ENCODE data around the gene NF2. TPM values are rescaled to one million over a fixed set of nuclear protein-coding genes. Genes with fewer than 3 reads are reported as not detected.
A peak's percentile ranks its signal among the peaks of the same experiment; 100 is the strongest.

The NF2 gene
- total and polyA plus RNA-seq, 8 donors = 5.8 to 37.6 (median 18.3) TPM

DNA sequence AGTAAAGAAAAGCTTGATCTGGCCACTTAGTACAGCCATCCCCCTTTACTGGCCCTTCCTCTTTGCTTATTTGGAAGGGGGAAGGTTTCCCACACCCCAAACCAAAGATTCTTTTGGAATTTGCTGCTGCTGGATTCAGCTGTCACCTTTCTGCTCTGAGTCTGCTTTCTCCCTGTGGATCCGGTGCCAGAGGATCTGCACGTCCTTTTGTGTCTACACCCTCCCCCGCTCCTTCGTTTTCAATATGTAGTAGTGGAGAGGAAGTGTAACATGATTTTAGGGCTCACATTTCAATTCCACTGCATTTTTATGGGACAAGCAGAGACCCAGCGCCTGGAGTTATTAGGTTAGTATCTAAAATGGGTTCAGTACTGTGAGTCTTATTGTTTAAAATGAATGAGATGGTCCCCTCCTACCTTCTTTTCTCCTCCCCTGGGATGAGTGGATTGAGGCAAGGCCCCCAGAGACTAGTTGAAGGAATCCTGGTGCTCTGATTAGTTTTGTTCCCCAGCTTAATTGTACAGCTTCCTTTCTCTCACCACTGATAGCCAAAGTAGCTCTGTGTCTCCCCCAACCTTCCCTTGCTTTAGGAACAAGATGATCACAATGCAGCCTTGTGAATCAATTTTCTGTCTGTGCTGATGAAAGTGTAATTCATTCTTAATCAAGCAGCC lies 85.9 kb downstream of the NF2 start:
- H3K27me3 ChIP-seq = no peaks in the 10 kb centered on the region
- peaks cover 0 to 9% (median 0%) of the 10 kb centered on the region in 4 donors for H3K4me1 ChIP-seq
- no peaks in the 10 kb centered on the region for H3K9me3 ChIP-seq
- no peak overlapping the region for H3K4me3 ChIP-seq
- H3K27ac ChIP-seq = no peak overlapping the region
- intact Hi-C loops (cut with DNase I; ENCODE audit: low total_unique reads) = no loop called here
- peaks cover 11 to 80% (median 77%) of the 10 kb centered on the region in 4 donors for H3K36me3 ChIP-seq
- DNase-seq = no peak
- TF ChIP-seq POLR2AphosphoS5 (IDR thresholded peaks at IDR 0.05) = no peak
- no peak for TF ChIP-seq EP300 (IDR thresholded peaks at IDR 0.05)
- TF ChIP-seq CTCF (IDR thresholded peaks at IDR 0.05) = no peak
- TF ChIP-seq POLR2A (IDR thresholded peaks at IDR 0.05) = no peak
- 75 to 91% (median 85%) methylated on average over 5 of the region's 5 CpGs for WGBS, 5 donors

DNA sequence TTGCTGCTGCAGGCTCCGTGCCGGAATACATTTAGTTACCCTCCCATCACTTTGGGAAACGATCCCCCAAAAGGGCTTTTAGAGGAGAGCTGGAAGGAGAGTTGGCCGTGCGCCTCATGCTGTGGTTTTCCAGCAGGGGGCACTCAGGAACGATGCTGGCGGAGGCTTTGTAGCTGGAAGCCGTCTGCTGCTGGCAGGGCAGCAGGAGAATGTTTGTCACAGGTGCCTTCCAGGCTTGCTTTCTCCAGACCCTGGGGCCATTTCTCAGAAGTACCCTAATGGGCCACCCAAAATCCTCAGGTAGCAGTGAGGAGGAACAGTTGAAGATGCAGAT lies 86.4 kb downstream of the NF2 start:
- Histone ChIP-seq H3K36me3 (peaks cover 12 to 80% (median 77%) of the 10 kb centered on the region in 4 donors), H3K27me3 (no peaks in the 10 kb centered on the region), H3K4me1 (peaks cover 0 to 9% (median 0%) of the 10 kb centered on the region in 4 donors), H3K4me3 (no peak overlapping the region), H3K27ac (no peak overlapping the region), H3K9me3 (no peaks in the 10 kb centered on the region)
- DNase-seq = peak; percentile 75 to 87
- intact Hi-C loops (cut with DNase I; ENCODE audit: low total_unique reads) = no loop called here
- WGBS, 5 donors = 22 to 48% (median 32%) methylated on average over 6 to 8 of the region's 8 CpGs
- TF ChIP-seq CTCF (IDR thresholded peaks at IDR 0.05) (peak in 5 of 7 experiments; percentile 38 to 56 (median 49)), POLR2AphosphoS5 (IDR thresholded peaks at IDR 0.05) (peak in 1 of 3 donors; percentile 25), POLR2A (IDR thresholded peaks at IDR 0.05) (no peak)

GRCh38 chr22:29690476-29690875 lies 87.0 kb downstream of the NF2 start:
- no peak overlapping the region for H3K27ac ChIP-seq
- peaks cover 0 to 9% (median 0%) of the 10 kb centered on the region in 4 donors for H3K4me1 ChIP-seq
- no peak for DNase-seq
- H3K27me3 ChIP-seq = no peaks in the 10 kb centered on the region
- H3K36me3 ChIP-seq = peaks cover 18 to 80% (median 77%) of the 10 kb centered on the region in 4 donors
- TF ChIP-seq POLR2A (IDR thresholded peaks at IDR 0.05) (no peak), POLR2AphosphoS5 (IDR thresholded peaks at IDR 0.05) (no peak), CTCF (IDR thresholded peaks at IDR 0.05) (no peak), EP300 (IDR thresholded peaks at IDR 0.05) (no peak)
- 64 to 79% (median 74%) methylated on average over 9 of the region's 9 CpGs for WGBS, 5 donors
- no peak overlapping the region for H3K4me3 ChIP-seq
- H3K9me3 ChIP-seq = no peaks in the 10 kb centered on the region
- intact Hi-C loops (cut with DNase I; ENCODE audit: low total_unique reads) = no loop called here

DNA sequence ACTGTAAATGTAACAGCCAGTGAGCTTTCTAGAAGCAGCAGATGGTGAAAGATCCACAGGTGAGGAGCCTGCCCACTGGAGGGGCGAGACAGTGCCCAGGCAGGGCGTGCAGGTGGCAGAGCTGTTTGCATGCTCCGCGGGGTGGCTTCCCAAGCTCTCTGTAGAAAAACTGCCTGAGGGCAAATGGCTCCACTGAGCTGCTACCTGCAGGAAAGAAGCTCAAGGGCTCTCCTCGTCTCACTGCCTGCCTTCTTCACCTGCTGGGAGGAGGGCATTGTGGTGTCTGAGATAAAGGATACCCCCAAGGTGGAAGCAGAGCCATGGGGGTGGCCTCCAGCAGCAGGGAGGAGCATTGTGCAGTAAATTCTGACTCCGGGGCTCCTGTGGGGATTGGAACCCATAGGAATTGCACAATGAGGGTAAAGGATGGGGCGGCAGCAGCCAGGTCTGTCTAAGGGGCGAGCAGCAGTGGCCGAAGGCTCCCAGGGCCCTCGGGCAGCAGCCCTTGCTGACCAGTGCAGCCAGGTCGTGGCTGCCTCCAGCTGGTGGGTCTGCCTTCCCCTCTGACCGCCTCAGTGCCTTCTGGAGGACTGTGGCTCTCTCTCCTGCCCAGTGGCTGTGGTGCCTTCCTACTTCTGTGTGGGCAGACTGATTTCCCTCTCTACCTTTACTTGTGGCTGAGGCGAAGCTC lies 88.3 kb downstream of the NF2 start:
- DNase-seq = no peak
- H3K27ac ChIP-seq = no peak overlapping the region
- no peaks in the 10 kb centered on the region for H3K9me3 ChIP-seq
- peaks cover 0 to 9% (median 0%) of the 10 kb centered on the region in 4 donors for H3K4me1 ChIP-seq
- H3K27me3 ChIP-seq = no peaks in the 10 kb centered on the region
- WGBS, 5 donors = 86 to 92% (median 89%) methylated on average over 12 to 13 of the region's 13 CpGs
- TF ChIP-seq POLR2AphosphoS5 (IDR thresholded peaks at IDR 0.05) (no peak), CTCF (IDR thresholded peaks at IDR 0.05) (no peak), POLR2A (IDR thresholded peaks at IDR 0.05) (no peak), EP300 (IDR thresholded peaks at IDR 0.05) (no peak)
- H3K4me3 ChIP-seq = no peak overlapping the region
- intact Hi-C loops (cut with DNase I; ENCODE audit: low total_unique reads) = no loop called here
- H3K36me3 ChIP-seq = peaks cover 24 to 78% (median 76%) of the 10 kb centered on the region in 4 donors
